HepG2 (cell line): ENCODE data around the gene CHRNA3. TPM values are rescaled to one million over a fixed set of nuclear protein-coding genes. Genes with fewer than 3 reads are reported as not detected.

Experiments used
- ATAC-seq: fragments of 200-7000 bp; cut with Tn5 transposase; 3 replicates; pipeline ENCODE4 v1.9.1; 2020; ENCODE audit warnings: mild to moderate bottlenecking, moderate library complexity
- BruUV-seq: library from RNA; stranded (reverse); fragments of 400-500 nt; replicated peaks from 2 replicates; lab custom pipeline; 2021; lab: Mats Ljungman, UMichigan
- CTCF ChIA-PET: fragments of 300-600 bp; formaldehyde crosslinking; extraction: SDS; loops from one replicate; lab custom pipeline; 2021; ENCODE audit warnings: low total read pairs, inconsistent platforms, low intra/inter-chr PET ratio; lab: Yijun Ruan, JAX
- POLR2A ChIA-PET: fragments of 350-600 bp; sonication (Branson Sonifier 250); formaldehyde crosslinking; loops from one replicate; lab custom pipeline; 2020; ENCODE audit warnings: antibody characterized with exemption, inconsistent platforms; lab: Yijun Ruan, JAX
- DNase-seq: peaks from one replicate; pipeline ENCODE4 v3.0.0-alpha.2; 2015; ENCODE audit warnings: low spot score
- FAIRE-seq: peaks from 3 replicates; lab custom pipeline; 2011; peaks lifted over from hg19 to GRCh38; lab: Jason Lieb, UNC
- H2AFZ ChIP-seq: one replicate; pipeline ENCODE4 v1.6.1; 2011; ENCODE audit warnings: low read length, inconsistent platforms
- H3K27ac ChIP-seq: fragments of 300-600 bp; 3 replicates; pipeline ENCODE4 v1.8.0; 2011; ENCODE audit warnings: mixed run types, mild to moderate bottlenecking, mixed read lengths, low read length, inconsistent platforms; ENCODE audit not compliant: insufficient read depth; ENCODE audit errors: extremely low read length
- H3K27me3 ChIP-seq, 2 experiments: fragments of 200-600 bp in 1 of 2; 2 replicates in 1 of 2; 3 replicates in 1 of 2; pipeline versions ENCODE4 v1.6.0 to v1.8.0; 2011; ENCODE audit warnings: low read length in 2 of 2, mild to moderate bottlenecking in 2 of 2, moderate library complexity in 2 of 2, inconsistent platforms in 1 of 2; ENCODE audit not compliant: insufficient read depth in 2 of 2, control insufficient read depth in 1 of 2
- H3K36me3 ChIP-seq, 2 experiments: fragments of 200-600 bp in 1 of 2; replicated peaks in 1 of 2; 2 replicates in 1 of 2; 3 replicates in 1 of 2; pipeline versions ENCODE4 v1.5.1 to v1.8.0; 2011; ENCODE audit warnings: low read length in 2 of 2, inconsistent platforms in 1 of 2; ENCODE audit not compliant: insufficient read depth in 2 of 2, control insufficient read depth in 1 of 2
- H3K4me1 ChIP-seq: 2 replicates; pipeline ENCODE4 v1.5.1; 2012; ENCODE audit warnings: low read length, inconsistent platforms; ENCODE audit not compliant: insufficient read depth
- H3K4me2 ChIP-seq: 2 replicates; pipeline ENCODE4 v1.6.0; 2011; ENCODE audit warnings: low read depth, low read length, inconsistent platforms
- H3K4me3 ChIP-seq, 3 experiments: fragments of 200-600 bp in 1 of 3; sonication (generic), shearing (Covaris generic) in 1 of 3; replicated peaks in 1 of 3; 2 replicates each; pipeline ENCODE4 v1.5.1; 2011 to 2016; ENCODE audit warnings: low read length in 3 of 3, inconsistent platforms in 2 of 3, low read depth in 2 of 3, mild to moderate bottlenecking in 2 of 3, control low read depth in 1 of 3, mixed read lengths in 1 of 3; ENCODE audit not compliant: insufficient read depth in 1 of 3
- H3K79me2 ChIP-seq: one replicate; pipeline ENCODE4 v1.6.1; 2011; ENCODE audit warnings: low read length, inconsistent platforms; ENCODE audit not compliant: insufficient read depth
- H3K9ac ChIP-seq: 2 replicates; pipeline ENCODE4 v1.6.0; 2011; ENCODE audit warnings: mild to moderate bottlenecking, low read depth, low read length, inconsistent platforms; ENCODE audit not compliant: insufficient read depth
- H3K9me3 ChIP-seq: 2 replicates; pipeline ENCODE4 v1.5.1; 2012; ENCODE audit warnings: mild to moderate bottlenecking, low read length
- H4K20me1 ChIP-seq: 2 replicates; pipeline ENCODE4 v1.6.0; 2011; ENCODE audit warnings: inconsistent platforms, mild to moderate bottlenecking, low read length, moderate library complexity; ENCODE audit not compliant: insufficient read depth
- CSRNP1 ChIP-seq: sonication (generic); formaldehyde crosslinking; IDR thresholded peaks from 2 replicates; pipeline ENCODE4 v1.8.1; 2023; ENCODE audit warnings: mild to moderate bottlenecking, missing genetic modification reagents
- GATA4 ChIP-seq: sonication (generic); IDR thresholded peaks from 2 replicates; pipeline ENCODE4 v1.6.1; 2016; ENCODE audit warnings: antibody characterized with exemption, low read depth, borderline replicate concordance
- JUND ChIP-seq: sonication (generic); formaldehyde crosslinking; IDR thresholded peaks from 2 replicates; pipeline ENCODE4 v1.8.0; 2022; ENCODE audit warnings: mild to moderate bottlenecking, missing genetic modification reagents
- KLF9 ChIP-seq: IDR thresholded peaks from 2 replicates; pipeline ENCODE4 v1.6.1; 2016; ENCODE audit warnings: low read depth
- PHF21A ChIP-seq: sonication (generic); formaldehyde crosslinking; IDR thresholded peaks from 2 replicates; pipeline ENCODE4 v1.5.0; 2020; ENCODE audit warnings: mild to moderate bottlenecking, missing genetic modification reagents
- TCF7 ChIP-seq: sonication (generic); IDR thresholded peaks from 2 replicates; pipeline ENCODE4 v1.6.1; 2016; ENCODE audit warnings: antibody characterized with exemption, low read depth
- THYN1 ChIP-seq: sonication (generic); formaldehyde crosslinking; IDR thresholded peaks from 2 replicates; pipeline ENCODE4 v1.8.1; 2023; ENCODE audit warnings: low read depth, mild to moderate bottlenecking, moderate library complexity, missing genetic modification reagents, borderline replicate concordance
- ZNF562 ChIP-seq: sonication (generic); formaldehyde crosslinking; IDR thresholded peaks from 2 replicates; pipeline ENCODE4 v1.8.0; 2022; ENCODE audit warnings: missing genetic modification reagents, borderline replicate concordance
- ZNF83 ChIP-seq: sonication (generic); formaldehyde crosslinking; IDR thresholded peaks from 2 replicates; pipeline ENCODE4 v1.4.0; 2020; ENCODE audit warnings: missing genetic modification reagents, mild to moderate bottlenecking, borderline replicate concordance
- ZSCAN9 ChIP-seq: IDR thresholded peaks from 2 replicates; pipeline ENCODE4 v1.6.1; 2016; ENCODE audit warnings: borderline replicate concordance
- WGBS: methylation state at CpG from one replicate; pipeline ENCODE4 v1.1.6; 2017; ENCODE audit warnings: low lambda C conversion rate; 5-methylcytosine and 5-hydroxymethylcytosine counted together
- in situ Hi-C: cut with HindIII; loops from 2 replicates; pipeline ENCODE4 v1.10.0; 2017; ENCODE audit warnings: low pct_unique_long_range_greater_than_20kb; ENCODE audit not compliant: extremely low pct_ligation_motif_present
- intact Hi-C: fragments of 100-400 bp; cut with micrococcal nuclease; formaldehyde crosslinking; loops from one replicate; pipeline ENCODE4 v1.10.0; 2022; ENCODE audit not compliant: unreplicated experiment
- polyA plus RNA-seq, 8 experiments: library from polyadenylated mRNA; depleted of rRNA in 3 of 8; stranded (reverse) in 7 of 8; unstranded in 1 of 8; fragments of >200 nt; fragmentation: Illumina TruSeq in 4 of 8; extraction: Trizol in 4 of 8; gene quantifications; 2 replicates each; pipeline versions ENCODE4 v1.2.1 to v1.2.3, GENCODE V29; 2011 to 2016; ENCODE audit warnings: low read depth in 4 of 8, missing spikeins in 1 of 8, mixed read lengths in 1 of 8; ENCODE audit not compliant: insufficient read depth in 1 of 8
- total RNA-seq, 5 experiments: library from RNA; depleted of rRNA; stranded (reverse); fragments of >200 nt; fragmentation: Illumina TruSeq; extraction: Trizol; gene quantifications; 2 replicates each; pipeline ENCODE4 v1.2.3, GENCODE V29; 2016; ENCODE audit warnings: low read depth in 1 of 5
- TF ChIP-seq, protein P1 (sequence below): sonication (generic); formaldehyde crosslinking; IDR thresholded peaks from 2 replicates; pipeline ENCODE4 v1.5.1; 2020; ENCODE audit warnings: mild to moderate bottlenecking, moderate library complexity, missing genetic modification reagents
- TF ChIP-seq, protein P2 (sequence below): sonication (generic); formaldehyde crosslinking; IDR thresholded peaks from 2 replicates; pipeline ENCODE4 v1.9.0; 2022; ENCODE audit warnings: missing genetic modification reagents, mild to moderate bottlenecking, borderline replicate concordance

The CHRNA3 gene
- total and polyA plus RNA-seq, 2 of the 13 experiments (the other 11 are each of a cell fraction or from before 2014, with no cell fraction given) = not detected

GRCh38 chr15:78623786-78624497 is 3.1 kb upstream of the CHRNA3 start:
- FAIRE-seq (no peak), ATAC-seq (no peak), DNase-seq (no peak)
- Histone ChIP-seq H3K27me3 (peaks cover 12 to 86% of the 10 kb centered on the region in 2 experiments), H3K9ac (no peak overlapping the region), H4K20me1 (no peaks in the 10 kb centered on the region), H3K27ac (no peak overlapping the region), H3K4me1 (no peaks in the 10 kb centered on the region), H3K4me3 (no peak overlapping the region), H3K36me3 (no peaks in the 10 kb centered on the region), H3K79me2 (no peaks in the 10 kb centered on the region), H3K4me2 (no peak overlapping the region), H3K9me3 (no peaks in the 10 kb centered on the region), H2AFZ (no peak overlapping the region)
- no TSS peak for BruUV-seq
- 30% methylated on average over 7 of the region's 7 CpGs for WGBS
- ChIA-PET POLR2A (no interaction called here), CTCF (no interaction called here)
- no peak for TF ChIP-seq PHF21A (CRISPR knock-in tag)
- intact Hi-C loops = no loop called here
- in situ Hi-C loops = no loop called here

- H3K36me3 ChIP-seq = no peaks in the 10 kb centered on the region
- no peak overlapping the region for H3K27ac ChIP-seq
- no TSS peak for BruUV-seq
- ATAC-seq (no peak), FAIRE-seq (no peak), DNase-seq (no peak)
- H3K4me3 ChIP-seq = no peak overlapping the region
- H3K9ac ChIP-seq = no peak overlapping the region
- no peaks in the 10 kb centered on the region for H3K4me1 ChIP-seq
- H4K20me1 ChIP-seq = no peaks in the 10 kb centered on the region
- in situ Hi-C loops (no loop called here), intact Hi-C loops (no loop called here)
- POLR2A ChIA-PET = no interaction called here
- CTCF ChIA-PET = no interaction called here
- H3K79me2 ChIP-seq = no peaks in the 10 kb centered on the region
- WGBS = 47% methylated on average over 9 of the region's 10 CpGs
- H3K4me2 ChIP-seq = no peak overlapping the region
- H3K9me3 ChIP-seq = no peaks in the 10 kb centered on the region
- peaks cover 8 to 73% of the 10 kb centered on the region in 2 experiments for H3K27me3 ChIP-seq
- no peak overlapping the region for H2AFZ ChIP-seq
- TF ChIP-seq THYN1 (CRISPR knock-in tag) (no peak), TCF7 (no peak), GATA4 (no peak), CSRNP1 (CRISPR knock-in tag) (no peak), KLF9 (CRISPR knock-in tag) (no peak), ZSCAN9 (CRISPR knock-in tag) (no peak), ZNF83 (no peak), ZNF562 (CRISPR knock-in tag) (no peak), JUND (CRISPR knock-in tag) (no peak)
- TF ChIP-seq, protein P1, sequence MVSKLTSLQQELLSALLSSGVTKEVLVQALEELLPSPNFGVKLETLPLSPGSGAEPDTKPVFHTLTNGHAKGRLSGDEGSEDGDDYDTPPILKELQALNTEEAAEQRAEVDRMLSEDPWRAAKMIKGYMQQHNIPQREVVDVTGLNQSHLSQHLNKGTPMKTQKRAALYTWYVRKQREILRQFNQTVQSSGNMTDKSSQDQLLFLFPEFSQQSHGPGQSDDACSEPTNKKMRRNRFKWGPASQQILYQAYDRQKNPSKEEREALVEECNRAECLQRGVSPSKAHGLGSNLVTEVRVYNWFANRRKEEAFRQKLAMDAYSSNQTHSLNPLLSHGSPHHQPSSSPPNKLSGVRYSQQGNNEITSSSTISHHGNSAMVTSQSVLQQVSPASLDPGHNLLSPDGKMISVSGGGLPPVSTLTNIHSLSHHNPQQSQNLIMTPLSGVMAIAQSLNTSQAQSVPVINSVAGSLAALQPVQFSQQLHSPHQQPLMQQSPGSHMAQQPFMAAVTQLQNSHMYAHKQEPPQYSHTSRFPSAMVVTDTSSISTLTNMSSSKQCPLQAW (CRISPR knock-in tag) = no peak
- TF ChIP-seq, protein P2, sequence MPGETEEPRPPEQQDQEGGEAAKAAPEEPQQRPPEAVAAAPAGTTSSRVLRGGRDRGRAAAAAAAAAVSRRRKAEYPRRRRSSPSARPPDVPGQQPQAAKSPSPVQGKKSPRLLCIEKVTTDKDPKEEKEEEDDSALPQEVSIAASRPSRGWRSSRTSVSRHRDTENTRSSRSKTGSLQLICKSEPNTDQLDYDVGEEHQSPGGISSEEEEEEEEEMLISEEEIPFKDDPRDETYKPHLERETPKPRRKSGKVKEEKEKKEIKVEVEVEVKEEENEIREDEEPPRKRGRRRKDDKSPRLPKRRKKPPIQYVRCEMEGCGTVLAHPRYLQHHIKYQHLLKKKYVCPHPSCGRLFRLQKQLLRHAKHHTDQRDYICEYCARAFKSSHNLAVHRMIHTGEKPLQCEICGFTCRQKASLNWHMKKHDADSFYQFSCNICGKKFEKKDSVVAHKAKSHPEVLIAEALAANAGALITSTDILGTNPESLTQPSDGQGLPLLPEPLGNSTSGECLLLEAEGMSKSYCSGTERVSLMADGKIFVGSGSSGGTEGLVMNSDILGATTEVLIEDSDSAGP (CRISPR knock-in tag) = no peak
These were observed 1.1 kb upstream of the CHRNA3 start for GRCh38 chr15:78621810-78622402.
